COLO668 (cell line): ENCODE measurements around the gene CCT7.
A peak's percentile ranks its signal among the peaks of the same experiment; 100 is the strongest.

Experiments
- DNase-seq: peaks from one replicate; lab custom pipeline; 2025; ENCODE audit not compliant: unreplicated experiment; lab: John Stamatoyannopoulos, UW

The CCT7 gene

GRCh38 chr2:73225513-73226360 is 8.4 kb upstream of the CCT7 start:
- DNase-seq: no peak

GRCh38 chr2:73227086-73227485 is 7.0 kb upstream of the CCT7 start:
- DNase-seq: no peak

DNA sequence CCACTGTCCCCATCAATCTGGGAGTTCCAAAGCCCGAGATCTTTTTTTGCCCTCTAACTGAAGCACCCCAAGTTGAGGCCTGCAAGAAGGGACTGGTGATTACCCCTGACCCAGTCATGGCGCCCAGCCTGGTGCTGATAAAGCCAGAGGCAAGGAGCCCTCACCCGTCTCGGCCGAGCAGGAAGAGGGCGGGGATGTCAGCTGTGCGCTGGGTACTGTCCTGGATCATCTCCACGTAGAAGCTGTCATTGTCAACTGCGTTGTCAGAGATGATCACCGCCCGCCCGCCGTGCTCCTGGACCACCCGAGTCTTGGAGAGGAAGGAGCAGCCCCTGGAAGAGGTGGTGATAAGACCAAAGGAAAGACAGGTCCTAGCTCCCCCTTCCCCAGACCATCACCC is 5.5 kb upstream of the CCT7 start:
- DNase-seq: no peak

- DNase-seq: peak; percentile 52
These were observed 1.5 kb upstream of the CCT7 start for GRCh38 chr2:73232403-73233153.

DNA sequence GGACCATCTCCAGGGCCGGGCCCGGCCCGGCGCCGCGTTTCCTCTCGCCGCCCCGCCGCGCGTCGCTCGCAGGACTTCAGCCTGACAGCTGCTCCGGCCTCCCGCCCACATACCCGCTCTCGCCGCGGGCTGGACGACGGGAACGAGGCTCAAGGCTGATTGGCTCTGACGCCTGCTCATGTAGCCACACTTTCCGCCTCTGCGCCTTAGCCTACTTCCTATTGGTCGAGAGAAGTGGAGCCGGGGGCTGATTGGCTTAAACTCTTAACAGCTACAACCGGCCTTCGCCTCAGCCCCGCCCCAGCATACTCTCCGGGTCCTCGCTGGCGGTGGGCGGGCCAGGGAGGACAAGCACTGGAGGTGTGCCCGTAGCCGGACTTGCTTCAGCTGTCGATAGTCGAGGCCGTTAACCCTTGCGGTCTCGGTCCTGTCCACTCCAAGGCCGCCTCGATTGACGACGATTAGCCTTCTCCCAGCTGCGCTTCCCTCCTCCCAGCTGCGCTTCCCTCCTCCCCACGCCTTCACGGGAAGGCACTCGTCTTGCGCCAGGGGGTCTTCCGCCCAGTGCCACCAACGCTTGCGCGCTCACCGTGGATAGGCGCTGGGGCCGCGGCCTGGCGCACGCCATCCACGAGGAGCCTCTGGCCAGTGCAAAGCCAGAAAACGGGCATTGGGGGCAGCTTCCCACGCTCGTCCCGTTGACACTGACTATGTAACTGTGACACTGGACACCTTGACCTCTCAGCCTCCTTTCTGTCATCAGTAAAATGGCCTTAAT is 765 bp upstream of the CCT7 start, which contains the start of gene PRADC1:
PRADC1 (minus strand) TSS at position 86 of the 778 bp plus-strand sequence; CDS start at position 7, 79 bp downstream.
- DNase-seq: peak; percentile 99

- DNase-seq: no peak
These were observed 1.4 kb downstream of the CCT7 start for GRCh38 chr2:73235315-73236028.

DNA sequence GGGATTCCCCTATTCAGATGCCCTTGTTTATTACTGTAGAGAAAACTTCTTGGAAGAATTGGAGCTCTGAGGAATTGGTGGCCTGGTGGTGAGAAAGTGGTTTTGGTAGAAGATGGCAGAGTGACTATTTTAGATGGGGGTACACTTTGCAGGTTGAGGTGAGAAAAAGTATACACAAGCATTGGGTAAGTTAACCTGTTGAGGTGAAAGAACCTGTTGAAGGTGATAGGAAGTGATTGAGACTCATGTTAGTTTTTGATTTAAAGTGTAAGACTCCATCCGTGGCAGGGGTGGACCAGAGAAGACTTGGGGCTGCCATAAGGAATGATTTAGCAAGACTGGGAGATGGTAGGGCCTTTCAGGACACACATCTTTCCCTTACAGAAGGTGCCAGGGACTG is 3.1 kb downstream of the CCT7 start:
- DNase-seq: no peak

DNA sequence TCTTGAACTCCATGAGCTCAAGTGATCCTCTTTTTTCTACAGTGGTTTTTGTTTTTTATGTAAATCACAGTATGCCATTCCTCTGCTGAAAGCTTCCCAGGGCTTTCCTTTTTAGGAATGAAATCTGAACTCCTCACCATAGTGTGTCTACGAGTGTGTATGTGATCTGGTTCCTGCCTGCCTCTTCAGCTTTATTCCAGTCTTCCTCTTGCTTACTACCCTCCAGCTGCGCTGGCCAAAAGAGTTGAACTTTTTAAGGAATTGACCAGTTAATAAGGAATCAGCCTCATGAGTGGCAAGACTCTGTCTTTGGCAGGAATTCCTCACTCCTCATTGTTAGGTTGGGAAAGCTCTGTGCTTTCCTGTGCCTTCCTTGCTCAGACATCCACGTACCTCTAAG is 4.0 kb downstream of the CCT7 start:
- DNase-seq: no peak

DNA sequence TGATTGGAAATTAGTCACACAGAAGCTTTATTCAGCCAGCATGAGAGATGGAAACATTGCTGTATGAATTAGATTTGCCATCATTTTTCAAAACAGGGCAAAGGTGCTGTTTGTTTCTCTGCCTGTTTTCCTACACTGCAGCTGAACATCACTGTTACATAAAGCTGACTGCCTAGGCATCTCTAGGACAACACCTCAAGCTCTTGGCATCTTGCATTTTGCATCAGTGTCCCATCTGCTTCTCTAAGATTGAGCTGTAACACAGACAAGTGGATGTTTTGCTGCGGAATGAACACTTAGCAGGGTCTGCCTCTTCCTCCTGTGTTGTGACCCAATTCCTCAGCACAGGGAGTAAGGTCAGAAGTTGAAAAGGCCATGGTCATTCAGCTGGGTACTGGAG is 4.9 kb downstream of the CCT7 start:
- no peak for DNase-seq

DNA sequence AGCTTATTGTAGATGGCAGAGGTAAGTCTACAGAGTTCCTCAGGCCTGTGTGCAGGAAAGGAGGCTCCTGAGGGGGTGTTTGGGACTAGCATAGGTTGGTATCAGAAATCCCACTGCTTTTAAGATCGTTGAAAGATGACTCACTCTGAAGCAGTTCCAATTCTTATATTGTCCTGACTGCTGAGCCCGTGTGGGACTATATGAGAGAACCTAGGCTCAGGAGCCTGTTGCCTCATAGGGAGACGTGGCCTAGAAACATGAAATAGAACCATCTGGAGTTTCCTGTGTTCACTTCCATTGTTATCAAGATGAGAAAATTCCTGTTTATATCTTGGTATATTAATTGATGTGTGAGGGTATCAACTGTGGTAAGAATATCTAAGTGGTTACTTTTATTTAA is 5.7 kb downstream of the CCT7 start:
- DNase-seq: no peak

DNA sequence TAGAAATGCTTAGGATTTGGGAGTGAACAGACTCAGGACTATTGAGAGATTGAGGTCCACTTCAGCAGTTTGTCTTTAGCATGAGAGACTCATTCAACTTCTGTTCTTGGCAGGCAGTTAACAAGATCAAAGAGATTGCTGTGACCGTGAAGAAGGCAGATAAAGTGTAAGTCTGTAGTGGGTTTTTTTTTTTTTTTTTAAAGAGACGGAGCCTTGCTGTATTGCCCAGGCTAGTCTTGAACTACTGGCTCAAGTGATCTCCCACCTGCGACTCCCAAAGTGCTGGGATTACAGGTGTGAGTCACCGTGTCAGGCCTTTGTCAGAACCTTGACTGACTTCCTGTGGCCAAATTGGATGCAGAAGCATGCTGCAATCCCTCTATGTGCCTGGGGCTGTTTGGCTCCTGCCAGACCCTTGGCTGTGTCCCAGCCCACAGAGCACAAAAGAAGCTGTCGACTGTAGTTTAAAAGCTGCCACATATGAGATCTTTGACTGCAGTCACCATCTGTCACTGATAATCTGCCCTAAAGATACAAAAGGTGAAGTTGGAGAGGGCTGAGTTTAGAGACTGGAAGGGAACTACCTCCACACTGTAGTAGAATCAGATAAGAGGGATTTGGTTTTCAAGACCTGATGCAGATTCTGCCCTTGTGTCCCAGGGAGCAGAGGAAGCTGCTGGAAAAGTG is 9.9 kb downstream of the CCT7 start:
- DNase-seq: peak; percentile 18

DNA sequence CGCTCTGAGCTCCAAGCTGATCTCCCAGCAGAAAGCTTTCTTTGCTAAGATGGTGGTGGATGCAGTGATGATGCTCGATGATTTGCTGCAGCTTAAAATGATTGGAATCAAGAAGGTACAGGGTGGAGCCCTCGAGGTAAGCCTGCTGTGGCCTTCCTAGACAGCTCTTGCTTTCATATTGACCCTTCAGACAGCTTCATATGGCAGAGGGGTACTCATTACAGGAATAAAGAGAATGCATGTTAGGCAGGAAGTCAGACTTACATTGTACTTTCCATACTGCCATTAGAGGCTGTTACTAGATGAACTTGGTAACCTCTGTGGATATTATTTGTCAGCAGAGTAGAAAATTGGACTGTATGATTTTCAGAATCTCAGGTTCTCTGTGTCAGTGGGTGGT is 10.5 kb downstream of the CCT7 start:
- no peak for DNase-seq

DNA sequence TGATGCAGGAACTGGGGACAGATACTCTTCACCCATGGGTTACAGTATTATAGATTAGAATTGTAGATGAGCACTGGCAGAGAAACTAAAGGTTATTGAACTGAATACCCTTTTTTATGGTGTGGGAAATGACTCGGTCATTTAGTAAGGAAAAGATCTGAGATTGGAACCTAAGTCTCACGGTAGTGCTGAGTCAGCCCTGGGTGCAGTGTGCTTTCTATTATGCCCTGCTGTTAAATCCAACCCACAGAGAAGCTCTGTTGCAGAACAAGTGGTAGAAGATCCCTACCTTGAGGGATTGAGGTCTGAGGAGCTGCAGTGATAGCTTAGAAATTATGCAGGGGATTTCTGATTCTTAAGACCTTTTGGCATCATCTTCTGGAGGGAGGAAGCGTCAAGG is 12.7 kb downstream of the CCT7 start:
- DNase-seq: no peak

GRCh38 chr2:73249636-73250035 is 15.5 kb downstream of the CCT7 start:
- DNase-seq: no peak

- DNase-seq: no peak
These were observed 17.1 kb downstream of the CCT7 start for GRCh38 chr2:73250872-73251846.

DNA sequence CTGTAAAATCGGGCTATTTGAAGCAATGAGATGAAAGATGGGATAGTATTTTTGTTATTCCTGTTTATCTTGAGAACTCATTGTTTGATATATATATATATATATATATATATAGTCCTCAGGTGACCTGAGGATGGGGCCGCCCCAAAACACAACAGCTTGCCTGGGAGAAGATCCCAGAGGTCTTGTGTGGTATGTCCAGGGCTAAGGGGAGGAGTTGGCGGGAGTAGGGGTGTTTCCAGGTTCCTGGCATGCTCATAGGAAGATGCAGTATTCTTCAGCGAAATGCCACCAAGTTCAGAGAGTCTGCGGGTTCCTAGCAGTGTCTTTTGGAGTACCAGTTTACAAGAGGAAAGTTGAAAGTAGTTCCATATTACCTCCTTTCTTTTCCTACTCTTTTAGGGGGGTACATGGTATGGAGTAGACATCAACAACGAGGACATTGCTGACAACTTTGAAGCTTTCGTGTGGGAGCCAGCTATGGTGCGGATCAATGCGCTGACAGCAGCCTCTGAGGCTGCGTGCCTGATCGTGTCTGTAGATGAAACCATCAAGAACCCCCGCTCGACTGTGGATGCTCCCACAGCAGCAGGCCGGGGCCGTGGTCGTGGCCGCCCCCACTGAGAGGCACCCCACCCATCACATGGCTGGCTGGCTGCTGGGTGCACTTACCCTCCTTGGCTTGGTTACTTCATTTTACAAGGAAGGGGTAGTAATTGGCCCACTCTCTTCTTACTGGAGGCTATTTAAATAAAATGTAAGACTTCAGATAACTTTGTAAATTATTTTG is 18.3 kb downstream of the CCT7 start:
- no peak for DNase-seq

- no peak for DNase-seq
These were observed 19.3 kb downstream of the CCT7 start for GRCh38 chr2:73253400-73253799.

DNA sequence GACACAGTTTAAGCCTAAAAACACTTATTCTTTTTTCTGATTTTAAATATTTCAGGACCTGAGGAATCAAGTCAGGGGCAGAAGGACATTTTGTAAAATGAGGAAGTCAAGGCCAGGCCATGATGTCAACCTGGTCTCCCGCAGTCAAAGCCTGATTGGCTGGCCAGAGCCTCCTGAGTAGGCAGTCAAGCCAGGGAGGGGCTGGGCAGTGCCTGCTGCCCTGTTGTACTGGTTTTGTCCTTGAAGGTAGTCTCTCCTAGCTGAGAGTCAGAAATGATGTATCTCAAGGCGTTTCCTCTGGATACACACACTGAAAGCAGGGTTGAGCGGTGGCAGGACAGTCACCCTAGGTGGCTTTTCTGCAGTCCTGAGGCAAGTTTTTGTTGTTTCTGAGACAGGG is 19.8 kb downstream of the CCT7 start:
- DNase-seq: no peak
